Left forelimb (tissue), 1 donor: ENCODE results near the gene TMEM237.

Experiments
- DNase-seq: peaks from one replicate; pipeline ENCODE4 v3.0.0-alpha.2; 2018; ENCODE audit warnings: low spot score

Gene TMEM237

DNA sequence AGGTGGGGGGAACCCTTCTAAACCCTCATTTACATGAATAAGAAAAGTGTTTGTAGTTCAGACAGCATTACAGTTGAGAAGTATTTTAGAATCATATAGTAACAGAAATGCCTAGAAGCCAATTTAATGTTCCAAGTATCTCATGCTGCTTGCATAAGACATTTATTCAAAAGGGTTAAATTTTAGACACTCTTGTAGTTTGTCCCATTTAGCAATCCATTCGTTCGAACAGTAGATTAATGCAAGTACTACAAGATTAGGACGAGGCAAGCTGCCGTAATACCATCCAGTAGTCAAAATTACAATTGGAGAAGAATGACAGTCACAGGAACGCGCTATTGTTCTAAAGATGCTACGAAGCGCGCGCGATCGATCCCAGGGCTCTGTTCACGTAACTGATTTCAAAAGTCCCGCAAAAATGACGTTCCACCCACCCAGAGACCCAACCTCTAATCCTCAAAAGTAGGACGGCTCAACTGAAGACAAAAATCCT, 1.2 kb downstream of the TMEM237 start:
- no peak for DNase-seq

- no peak for DNase-seq
Measured at GRCh38 chr2:201639205-201639604, 4.1 kb downstream of the TMEM237 start.

GRCh38 chr2:201638326-201638725, 5.0 kb downstream of the TMEM237 start:
- no peak for DNase-seq

DNA sequence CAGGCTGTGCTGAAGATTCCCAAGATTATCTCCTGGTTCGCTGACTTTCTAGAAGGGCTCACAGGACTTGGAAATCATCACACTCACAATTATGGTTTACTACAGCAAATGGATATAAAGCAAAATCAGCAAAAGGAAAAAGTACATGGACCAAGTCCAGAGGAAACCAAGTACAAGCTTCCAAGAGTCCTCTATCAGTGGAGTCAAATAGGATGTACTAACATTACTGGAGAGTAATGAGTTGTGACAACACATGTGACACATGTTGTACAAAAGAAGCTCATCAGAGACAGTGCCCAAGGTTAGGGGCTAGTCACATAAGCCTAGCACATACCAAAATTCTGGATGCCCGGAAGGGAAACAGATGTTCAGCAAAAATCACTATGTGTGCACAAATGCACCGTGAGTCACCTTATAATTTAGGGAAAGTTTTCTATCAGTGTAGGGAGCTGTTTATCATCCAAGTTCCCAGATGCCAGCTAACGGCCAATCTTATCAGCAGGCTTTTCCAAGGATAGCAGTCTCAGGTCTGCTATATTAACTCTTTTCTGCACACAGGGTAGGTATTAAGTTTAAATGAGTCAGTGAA, 9.5 kb downstream of the TMEM237 start:
- DNase-seq = no peak

- no peak for DNase-seq
Measured at GRCh38 chr2:201631041-201631440, 12.3 kb downstream of the TMEM237 start.

- no peak for DNase-seq
Measured at GRCh38 chr2:201630577-201630976, 12.7 kb downstream of the TMEM237 start.

DNA sequence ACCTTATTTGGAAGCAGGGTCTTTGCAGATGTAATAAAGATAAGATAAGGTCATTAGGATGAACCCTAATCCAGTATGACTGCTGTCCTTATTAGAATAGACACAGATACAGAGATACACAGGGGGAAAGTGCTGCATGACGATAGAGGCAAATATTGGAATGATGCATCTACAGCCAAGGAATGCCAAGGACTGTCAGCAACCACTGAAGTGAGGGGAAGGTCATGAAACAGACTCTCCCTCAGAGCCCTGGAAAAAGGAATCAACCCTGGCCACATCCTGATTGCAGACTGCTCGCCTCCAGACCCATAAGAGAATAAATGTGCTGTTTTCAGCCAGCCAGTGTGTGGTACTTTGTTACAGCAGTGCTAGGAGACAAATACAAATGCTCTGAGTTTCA, 14.8 kb downstream of the TMEM237 start:
- DNase-seq = no peak

DNA sequence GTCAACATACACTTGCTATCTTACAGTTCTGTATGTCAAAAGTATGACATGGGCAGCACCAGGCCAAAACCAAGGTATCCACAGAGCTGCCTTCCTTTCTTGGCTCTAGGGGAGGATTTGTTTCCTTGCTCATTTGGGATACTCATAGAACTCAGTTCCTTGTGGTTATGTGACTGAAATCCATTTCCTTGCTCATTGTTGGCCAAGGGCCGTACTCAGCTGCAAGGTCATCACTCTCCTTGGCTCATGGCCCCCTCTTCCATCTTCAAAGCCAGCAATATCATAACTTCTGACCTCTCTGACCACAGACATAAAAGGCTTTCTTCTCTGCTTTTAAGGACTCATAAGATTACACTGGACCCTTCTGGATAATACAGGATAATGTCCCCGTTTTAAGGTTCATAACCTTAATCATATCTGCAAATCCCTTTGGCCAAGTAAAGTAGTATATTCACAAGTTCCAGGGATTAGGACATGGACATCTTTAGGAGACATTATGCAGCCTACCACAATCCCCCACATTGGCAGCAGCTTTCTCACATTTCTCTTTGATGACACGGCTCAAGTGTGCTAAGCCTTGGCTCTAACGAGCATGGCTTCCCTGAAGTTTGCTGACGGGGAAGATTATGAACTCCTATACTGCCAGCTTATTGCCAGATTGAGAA, 20.9 kb downstream of the TMEM237 start:
- no peak for DNase-seq

DNA sequence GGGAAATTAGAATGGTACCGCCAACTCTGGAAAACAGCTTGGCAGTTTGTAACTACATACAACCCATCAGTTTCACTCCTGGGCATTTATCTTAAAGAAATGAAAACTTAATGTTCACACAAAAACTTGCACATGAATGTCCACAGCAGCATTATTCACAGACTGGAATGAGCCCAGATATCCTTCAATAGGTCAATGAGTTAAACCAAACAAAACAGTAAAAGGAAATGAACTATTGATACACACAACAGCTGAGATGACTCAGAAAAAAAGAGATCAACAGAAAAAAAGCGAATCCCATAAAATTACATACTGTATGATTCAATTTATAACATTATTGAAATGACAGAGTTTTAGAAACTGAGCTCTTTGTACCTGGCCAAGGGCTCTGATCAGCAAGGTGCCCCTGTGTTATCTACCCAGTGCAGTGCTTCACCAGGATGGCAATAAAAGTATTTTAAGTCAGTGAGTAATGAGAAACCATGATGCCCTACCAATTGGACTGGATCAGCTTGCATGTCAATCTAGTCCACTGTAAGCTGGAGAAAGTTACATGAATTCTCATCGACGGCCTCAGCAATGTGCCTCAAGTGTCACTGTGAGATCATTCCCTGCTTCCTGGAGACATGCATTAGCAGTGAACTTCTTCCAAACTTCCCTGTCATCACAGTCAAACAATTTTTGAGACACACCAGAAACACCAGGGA, 21.9 kb downstream of the TMEM237 start:
- no peak for DNase-seq

GRCh38 chr2:201618744-201619662, 24.3 kb downstream of the TMEM237 start:
- DNase-seq = peak; percentile 83

- DNase-seq = no peak
Measured at GRCh38 chr2:201608021-201608420, 35.3 kb downstream of the TMEM237 start.

GRCh38 chr2:201607568-201607967, 35.7 kb downstream of the TMEM237 start:
- no peak for DNase-seq

DNA sequence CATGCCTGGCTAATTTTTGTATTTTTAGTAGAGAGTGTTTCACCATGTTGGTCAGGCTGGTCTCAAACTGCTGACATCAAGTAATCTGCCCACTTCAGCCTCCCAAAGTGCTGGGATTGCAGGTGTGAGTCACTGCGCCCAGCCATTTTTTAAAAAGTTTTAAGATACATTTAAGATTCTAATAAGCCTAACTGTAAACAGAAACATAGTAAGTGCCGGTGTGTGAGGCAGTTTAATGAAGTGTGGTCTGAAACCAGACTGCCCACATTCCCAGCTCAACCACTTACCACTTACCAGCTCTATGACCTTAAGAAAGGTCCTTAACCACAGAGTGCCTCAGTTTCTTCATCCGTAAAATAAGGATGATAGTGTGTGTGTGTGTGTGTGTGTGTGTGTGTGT, 42.4 kb downstream of the TMEM237 start:
- DNase-seq = no peak

DNA sequence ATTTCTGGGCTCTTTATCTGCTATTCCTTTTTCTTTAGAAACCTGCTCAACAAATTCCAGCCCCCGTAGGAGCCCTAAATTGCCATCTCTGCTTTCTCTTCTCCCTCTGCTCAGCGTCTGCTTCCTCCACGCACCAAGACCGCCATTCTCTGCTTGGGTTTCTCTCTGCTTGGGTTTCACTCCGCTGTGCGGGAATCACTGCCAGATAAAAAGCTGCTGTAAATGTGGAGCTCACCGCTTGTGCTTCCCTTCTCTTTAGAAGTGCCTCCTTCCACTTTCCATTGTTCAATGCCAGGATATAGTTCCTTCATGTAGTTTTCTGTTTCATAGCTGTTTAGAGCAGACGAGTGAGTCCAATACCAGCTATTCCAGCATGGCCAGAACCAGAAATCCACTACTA, 45.9 kb downstream of the TMEM237 start:
- DNase-seq = no peak

GRCh38 chr2:201580486-201580885, 62.8 kb downstream of the TMEM237 start:
- DNase-seq = no peak

DNA sequence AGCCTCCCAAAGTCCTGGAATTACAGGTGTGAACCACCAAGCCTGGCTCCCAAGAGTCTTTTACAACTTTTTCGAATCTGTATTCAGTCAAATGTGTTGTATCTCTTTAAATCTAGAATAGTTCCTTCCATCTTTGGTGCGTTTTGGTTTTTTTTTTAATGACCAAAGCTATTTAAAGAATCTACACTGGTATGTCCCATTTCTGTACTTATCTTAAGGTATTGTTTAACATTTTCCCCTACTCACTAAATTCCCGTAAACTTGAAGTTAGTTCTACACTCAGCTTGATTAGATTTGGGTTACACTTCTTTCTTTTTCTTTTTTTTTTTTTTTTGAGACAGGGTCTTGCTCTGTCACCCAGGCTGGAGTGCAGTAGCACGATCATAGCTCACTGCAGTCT, 63.8 kb downstream of the TMEM237 start:
- no peak for DNase-seq

GRCh38 chr2:201575971-201576370, 67.3 kb downstream of the TMEM237 start:
- no peak for DNase-seq

- no peak for DNase-seq
Measured at GRCh38 chr2:201574766-201575165, 68.5 kb downstream of the TMEM237 start.

DNA sequence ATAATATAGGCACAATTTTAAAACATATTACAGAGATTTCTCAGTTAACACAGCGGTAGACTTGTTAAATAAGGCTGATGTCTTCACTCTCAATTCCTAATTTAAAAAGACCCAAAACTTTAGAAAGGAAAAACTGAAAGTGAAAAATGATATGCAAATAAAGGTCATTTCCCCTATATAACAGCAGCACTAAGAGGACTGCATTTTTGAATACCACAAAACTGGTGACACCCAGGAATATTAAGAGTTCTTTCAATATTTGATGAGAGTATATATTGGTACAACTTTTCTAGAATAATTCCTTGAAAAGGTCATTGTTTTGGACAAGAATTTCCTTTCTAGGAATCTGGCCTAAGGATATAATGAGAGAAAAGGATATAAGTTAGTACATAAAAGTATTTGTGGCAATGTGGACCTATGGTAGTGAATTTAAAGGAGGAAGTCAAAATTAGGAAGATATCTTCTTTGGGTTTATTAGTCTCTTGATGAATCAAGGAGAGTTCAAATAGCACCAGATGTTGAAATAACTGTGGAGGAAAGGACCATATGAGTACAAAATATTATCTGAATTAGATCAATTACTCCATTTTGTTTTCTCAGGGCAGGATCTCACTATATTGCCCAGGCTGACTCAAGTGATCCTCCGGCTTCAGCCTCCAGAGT, 70.3 kb downstream of the TMEM237 start:
- DNase-seq = no peak
